DMS153 treated with DMSO at 0.1 percent for 48 hours (cell line): ENCODE results near the gene UBD.

ENCODE experiments used
- DNase-seq: peaks from one replicate; lab custom pipeline; 2025; ENCODE audit not compliant: unreplicated experiment; lab: John Stamatoyannopoulos, UW

The UBD gene

GRCh38 chr6:29561606-29562181 lies 2.2 kb upstream of the UBD start:
- DNase-seq: no peak

- DNase-seq: no peak
These were observed 1.6 kb upstream of the UBD start for GRCh38 chr6:29561091-29561490.

- no peak for DNase-seq
These were observed 973 bp downstream of the UBD start for GRCh38 chr6:29558439-29559079.

- no peak for DNase-seq
These were observed 2.2 kb downstream of the UBD start for GRCh38 chr6:29557320-29557719.

GRCh38 chr6:29554764-29555163 lies 4.8 kb downstream of the UBD start:
- no peak for DNase-seq

- DNase-seq: no peak
These were observed 6.1 kb downstream of the UBD start for GRCh38 chr6:29553268-29554057.

GRCh38 chr6:29552512-29553051 lies 7.0 kb downstream of the UBD start:
- DNase-seq: peak; percentile 22

- no peak for DNase-seq
These were observed 12.0 kb downstream of the UBD start for GRCh38 chr6:29547573-29547972.

- DNase-seq: no peak
These were observed 21.7 kb downstream of the UBD start for GRCh38 chr6:29537714-29538403.

GRCh38 chr6:29532320-29532951 lies 27.1 kb downstream of the UBD start:
- DNase-seq: no peak

- no peak for DNase-seq
These were observed 27.9 kb downstream of the UBD start for GRCh38 chr6:29531668-29532067.

- no peak for DNase-seq
These were observed 28.7 kb downstream of the UBD start for GRCh38 chr6:29530671-29531310.

- no peak for DNase-seq
These were observed 29.6 kb downstream of the UBD start for GRCh38 chr6:29529956-29530355.

- no peak for DNase-seq
These were observed 30.5 kb downstream of the UBD start for GRCh38 chr6:29528988-29529560.

- no peak for DNase-seq
These were observed 31.1 kb downstream of the UBD start for GRCh38 chr6:29528300-29528931.

GRCh38 chr6:29527564-29527963 lies 32.0 kb downstream of the UBD start:
- no peak for DNase-seq

- DNase-seq: no peak
These were observed 32.4 kb downstream of the UBD start for GRCh38 chr6:29527126-29527525.

GRCh38 chr6:29525311-29525639 lies 34.3 kb downstream of the UBD start:
- no peak for DNase-seq

GRCh38 chr6:29524444-29525310 lies 34.9 kb downstream of the UBD start:
- DNase-seq: no peak
